KOPT-K1 (cell line): ENCODE measurements around the gene RIPOR1.
"Not testable (repeated sequence)": the region's sequence is repeated elsewhere in the genome, so short reads cannot be mapped to it uniquely, and the experiment has no call there.

Source experiments
- H3K27ac ChIP-seq: fragments of 200-600 bp; sonication (generic); 2 replicates; pipeline ENCODE4 v1.5.1; 2016; ENCODE audit warnings: antibody characterized with exemption, mild to moderate bottlenecking, low read depth, low read length; ENCODE audit not compliant: poor library complexity, severe bottlenecking
- H3K36me3 ChIP-seq: fragments of 200-600 bp; sonication (generic); 2 replicates; pipeline ENCODE4 v1.5.1; 2017; ENCODE audit warnings: antibody characterized with exemption, mild to moderate bottlenecking, low read length, moderate library complexity; ENCODE audit not compliant: insufficient read depth
- H3K9me3 ChIP-seq: fragments of 200-600 bp; sonication (generic); 2 replicates; pipeline ENCODE4 v1.5.1; 2017; ENCODE audit warnings: antibody characterized with exemption, low read length, mild to moderate bottlenecking; ENCODE audit not compliant: insufficient read depth, poor library complexity, severe bottlenecking

Gene RIPOR1

DNA sequence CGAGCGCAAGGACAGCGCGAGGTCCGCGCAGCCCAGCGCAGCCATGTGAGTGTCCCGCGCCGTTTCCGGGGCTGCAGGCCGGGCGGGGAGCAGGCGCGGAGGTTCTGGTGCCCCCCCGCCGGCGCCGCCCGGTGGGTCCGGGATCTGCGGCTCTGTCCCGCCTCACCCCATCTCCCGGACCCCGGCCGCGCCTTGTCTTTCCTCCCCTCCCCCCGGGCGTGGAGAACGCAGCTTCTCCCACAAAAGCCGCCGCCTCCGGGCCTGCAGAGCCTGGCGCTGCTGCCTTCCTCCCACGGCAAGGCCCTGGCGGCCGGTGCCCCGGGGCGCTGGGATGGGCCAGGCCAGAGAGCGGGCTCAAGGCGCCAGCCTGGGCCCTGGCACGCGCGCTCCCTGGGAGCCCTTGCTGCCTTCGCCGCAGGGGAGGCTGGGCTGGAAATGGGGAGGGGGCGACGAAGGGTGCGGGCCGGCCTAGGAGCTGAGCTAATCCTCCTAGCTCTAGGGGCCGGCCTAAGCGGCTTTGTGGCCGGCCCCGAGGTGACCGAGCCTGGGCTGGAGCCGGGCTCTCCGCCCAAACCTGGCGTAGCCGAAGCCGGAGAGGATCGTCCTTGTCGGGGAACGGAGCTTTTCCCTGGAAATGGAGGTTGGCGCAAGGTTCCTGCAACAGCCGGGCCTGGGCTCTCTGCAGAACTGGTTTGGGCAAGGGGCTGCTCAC, 397 bp downstream of the RIPOR1 start:
- Histone ChIP-seq H3K27ac (peak overlapping the region; percentile 45), H3K9me3 (no peaks in the 10 kb centered on the region), H3K36me3 (no peaks in the 10 kb centered on the region)

DNA sequence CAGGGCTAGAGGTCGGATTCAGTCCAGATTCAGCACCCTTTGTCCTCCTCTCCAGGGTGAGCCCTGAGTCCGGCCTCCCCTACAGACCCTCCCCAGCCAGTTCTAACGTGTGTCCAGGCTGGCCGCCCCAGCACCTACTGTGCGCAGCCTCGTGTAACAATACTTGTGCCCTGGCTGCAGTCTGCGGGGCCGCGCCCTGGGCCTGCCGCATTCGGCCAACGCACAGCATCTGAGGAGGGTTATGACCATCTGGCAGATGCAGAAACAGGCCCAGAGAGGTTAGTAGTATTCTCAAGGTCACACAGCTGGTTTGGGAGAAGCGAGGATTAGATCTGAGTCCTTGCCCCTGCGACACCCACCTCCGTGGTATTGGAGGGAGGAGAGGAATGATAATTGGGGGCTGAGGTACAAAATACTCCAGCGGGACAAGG, 968 bp downstream of the RIPOR1 start:
- Histone ChIP-seq H3K9me3 (no peaks in the 10 kb centered on the region), H3K27ac (peak overlapping the region; percentile 45), H3K36me3 (no peaks in the 10 kb centered on the region)

DNA sequence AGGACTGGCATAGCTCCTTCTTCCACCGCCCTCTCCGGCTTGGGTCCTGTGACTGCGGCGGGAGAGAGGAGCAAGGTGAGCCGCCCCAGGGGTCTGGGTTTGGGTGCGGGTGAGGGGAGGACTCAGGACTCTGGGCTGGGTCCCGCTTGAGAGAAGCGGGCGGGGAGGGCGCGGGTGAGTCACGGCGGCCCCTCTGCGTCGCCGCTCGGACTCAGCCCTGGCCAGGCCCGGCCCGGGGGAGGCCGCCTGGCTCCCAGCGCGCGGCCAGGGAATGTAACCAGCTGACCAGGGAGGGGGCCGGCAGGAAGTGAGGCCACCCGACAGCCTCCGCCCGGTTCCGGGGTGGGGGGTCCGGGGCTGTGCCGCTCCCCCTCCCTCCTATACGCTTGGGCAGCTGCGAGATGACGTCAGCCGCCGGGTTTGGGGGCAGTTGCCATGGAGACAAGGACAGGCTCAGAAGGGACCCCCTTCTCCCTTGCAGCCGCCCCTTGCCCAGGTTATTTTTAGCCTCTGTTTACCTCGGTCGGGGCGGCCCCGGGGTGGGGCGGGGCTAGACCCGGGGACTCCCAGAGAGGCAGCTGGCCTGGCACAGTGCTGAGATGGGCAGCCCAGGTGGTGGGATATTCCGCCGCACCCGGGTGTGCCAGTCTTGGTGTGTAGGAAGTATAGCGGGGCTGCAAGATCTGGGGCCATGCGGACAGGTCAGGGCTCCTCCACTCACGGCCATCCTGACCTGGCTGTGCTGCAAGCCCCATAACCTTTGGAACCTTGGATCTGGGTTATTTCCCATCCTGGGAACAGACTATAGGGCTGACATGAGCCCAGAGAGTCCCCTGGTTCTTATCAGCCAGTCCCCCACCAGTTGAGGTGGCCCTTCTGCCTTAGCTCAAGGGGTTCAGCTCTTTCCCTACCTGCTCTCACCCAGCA, 1.6 kb downstream of the RIPOR1 start:
- Histone ChIP-seq H3K36me3 (no peaks in the 10 kb centered on the region), H3K9me3 (no peaks in the 10 kb centered on the region), H3K27ac (peak overlapping the region; percentile 5)

DNA sequence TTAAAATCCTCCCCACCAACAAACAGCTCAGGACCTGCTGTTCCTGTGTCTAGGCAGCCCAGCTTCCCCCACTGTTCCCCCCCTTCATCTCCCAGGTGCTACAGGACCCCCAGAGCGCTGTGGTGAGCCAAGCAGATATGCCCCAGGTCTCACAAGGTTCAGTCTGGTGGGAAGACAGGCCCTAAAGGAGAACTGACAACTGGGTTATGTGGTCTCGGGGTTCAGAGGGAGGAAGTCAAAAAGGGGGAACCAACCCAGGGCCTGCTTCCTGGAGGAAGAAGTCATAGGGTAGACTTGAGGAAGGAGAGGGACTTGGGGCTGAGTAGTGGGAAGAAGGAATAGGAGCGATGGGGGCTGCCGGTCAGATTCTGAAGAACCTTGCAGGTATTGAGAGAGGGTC, 2.6 kb downstream of the RIPOR1 start:
- H3K36me3 ChIP-seq = no peaks in the 10 kb centered on the region
- peak overlapping the region; percentile 5 for H3K27ac ChIP-seq
- no peaks in the 10 kb centered on the region for H3K9me3 ChIP-seq

DNA sequence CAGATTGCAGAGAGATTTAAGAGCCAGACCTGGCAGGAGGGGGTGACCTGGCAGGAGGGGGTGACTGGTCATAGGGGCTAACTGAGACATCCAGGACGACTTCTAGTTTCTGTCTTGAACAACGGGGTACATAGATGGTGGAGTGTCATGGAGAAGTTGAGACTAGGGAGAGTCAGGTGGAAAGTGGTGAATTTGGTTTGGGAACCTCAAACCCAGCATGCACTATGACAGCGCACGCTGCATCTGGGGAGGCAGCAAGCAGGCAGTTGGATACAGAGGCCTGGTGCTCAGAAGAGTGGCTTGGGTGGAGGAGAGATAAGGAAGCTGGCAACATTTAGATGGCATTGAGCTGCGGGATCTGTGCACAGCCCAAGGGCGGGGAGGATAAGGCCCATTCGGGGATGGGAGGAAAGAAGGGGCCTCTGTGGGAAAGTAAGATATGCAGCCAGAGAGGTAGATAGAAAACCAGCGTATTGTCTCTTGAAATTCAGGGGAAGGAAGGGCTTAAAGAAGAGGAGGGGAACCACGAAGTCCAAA, 4.5 kb downstream of the RIPOR1 start:
- Histone ChIP-seq H3K27ac (no peak overlapping the region), H3K9me3 (no peaks in the 10 kb centered on the region), H3K36me3 (no peaks in the 10 kb centered on the region)

DNA sequence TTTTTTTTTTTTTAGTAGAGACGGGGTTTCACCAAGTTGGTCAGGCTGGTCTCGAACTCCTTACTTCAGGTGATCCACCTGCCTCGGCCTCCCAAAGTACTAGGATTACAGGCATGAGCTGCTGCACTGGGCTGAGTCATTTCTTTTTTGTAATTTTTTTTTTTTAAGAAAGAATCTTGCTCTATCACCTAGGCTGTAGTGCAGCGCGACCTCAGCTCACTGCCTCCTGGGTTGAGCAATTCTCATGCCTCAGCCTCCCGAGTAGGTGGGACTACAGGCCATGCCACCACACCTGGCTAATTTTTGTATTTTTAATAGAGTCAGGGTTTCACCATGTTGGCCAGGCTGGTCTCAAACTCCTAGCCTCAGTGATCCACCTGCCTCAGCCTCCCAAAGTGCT, 5.4 kb downstream of the RIPOR1 start:
- H3K36me3 ChIP-seq, H3K9me3 ChIP-seq, H3K27ac ChIP-seq: not testable (repeated sequence)

DNA sequence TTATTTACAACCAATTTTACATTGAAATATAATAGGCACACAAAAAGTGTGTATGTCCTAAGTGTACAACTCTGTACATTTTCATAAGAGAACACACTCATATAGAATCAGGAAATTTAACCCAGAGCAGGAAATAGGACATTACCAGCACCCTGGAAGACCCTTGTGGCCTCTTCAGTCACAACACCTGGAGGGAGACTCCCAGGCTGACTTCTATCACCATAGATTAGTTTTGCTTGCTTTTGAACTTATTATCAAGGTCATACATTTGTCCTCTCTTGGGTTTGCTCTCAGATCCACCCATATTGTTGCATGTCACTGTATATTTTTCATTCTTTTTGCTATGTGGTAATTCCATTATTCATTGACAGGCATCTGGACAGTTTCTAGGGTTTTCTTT, 5.8 kb downstream of the RIPOR1 start:
- H3K9me3 ChIP-seq = no peaks in the 10 kb centered on the region
- H3K27ac ChIP-seq = no peak overlapping the region
- H3K36me3 ChIP-seq = 0 out of 2 replicates have a peak, but pooled peaks cover 3% of the 10 kb centered on the region

DNA sequence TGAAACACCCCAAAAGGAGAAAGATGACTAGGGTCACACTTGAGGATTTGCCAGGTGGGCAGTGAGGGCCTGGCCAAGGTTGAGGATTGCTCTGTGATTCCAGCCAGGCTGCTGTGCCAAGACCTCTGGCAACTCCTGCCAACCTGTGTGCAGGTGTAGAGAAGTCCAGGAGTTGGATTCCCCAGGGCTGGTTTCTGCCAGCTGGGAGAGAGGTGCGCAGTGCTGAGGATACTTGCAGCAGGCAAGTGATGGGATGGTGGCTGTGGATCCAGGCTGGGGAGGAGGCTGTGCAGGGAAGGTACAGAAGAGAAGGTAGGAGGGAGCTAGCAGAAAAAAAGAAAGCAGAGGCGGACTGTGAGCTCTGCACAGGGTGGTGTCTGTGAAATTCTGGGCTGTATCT, 6.6 kb downstream of the RIPOR1 start:
- Histone ChIP-seq H3K36me3 (peaks cover 10% of the 10 kb centered on the region; the same call in 1 of the 2 replicates), H3K9me3 (no peaks in the 10 kb centered on the region), H3K27ac (no peak overlapping the region)

DNA sequence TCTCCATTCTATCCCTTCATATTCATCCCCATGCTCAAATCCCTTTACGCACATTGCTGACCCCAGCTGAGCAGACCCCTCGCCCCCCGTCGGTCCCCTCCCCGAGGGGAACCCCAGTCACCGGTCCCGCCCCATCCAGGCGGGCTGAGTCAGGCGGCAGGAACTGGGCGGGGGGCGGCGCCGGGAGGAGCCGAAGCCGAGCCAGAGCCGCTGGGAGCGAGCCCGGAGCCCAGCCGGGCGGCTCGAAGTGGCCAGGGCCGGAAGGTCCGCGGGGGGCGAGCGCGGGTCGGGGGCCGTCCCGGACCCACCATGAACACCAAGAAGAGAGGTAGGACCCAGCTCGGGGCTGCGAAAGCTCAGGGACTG, 8.6 kb downstream of the RIPOR1 start:
- Histone ChIP-seq H3K27ac (peak overlapping the region; percentile 70), H3K9me3 (no peaks in the 10 kb centered on the region), H3K36me3 (peaks cover 31% of the 10 kb centered on the region)

DNA sequence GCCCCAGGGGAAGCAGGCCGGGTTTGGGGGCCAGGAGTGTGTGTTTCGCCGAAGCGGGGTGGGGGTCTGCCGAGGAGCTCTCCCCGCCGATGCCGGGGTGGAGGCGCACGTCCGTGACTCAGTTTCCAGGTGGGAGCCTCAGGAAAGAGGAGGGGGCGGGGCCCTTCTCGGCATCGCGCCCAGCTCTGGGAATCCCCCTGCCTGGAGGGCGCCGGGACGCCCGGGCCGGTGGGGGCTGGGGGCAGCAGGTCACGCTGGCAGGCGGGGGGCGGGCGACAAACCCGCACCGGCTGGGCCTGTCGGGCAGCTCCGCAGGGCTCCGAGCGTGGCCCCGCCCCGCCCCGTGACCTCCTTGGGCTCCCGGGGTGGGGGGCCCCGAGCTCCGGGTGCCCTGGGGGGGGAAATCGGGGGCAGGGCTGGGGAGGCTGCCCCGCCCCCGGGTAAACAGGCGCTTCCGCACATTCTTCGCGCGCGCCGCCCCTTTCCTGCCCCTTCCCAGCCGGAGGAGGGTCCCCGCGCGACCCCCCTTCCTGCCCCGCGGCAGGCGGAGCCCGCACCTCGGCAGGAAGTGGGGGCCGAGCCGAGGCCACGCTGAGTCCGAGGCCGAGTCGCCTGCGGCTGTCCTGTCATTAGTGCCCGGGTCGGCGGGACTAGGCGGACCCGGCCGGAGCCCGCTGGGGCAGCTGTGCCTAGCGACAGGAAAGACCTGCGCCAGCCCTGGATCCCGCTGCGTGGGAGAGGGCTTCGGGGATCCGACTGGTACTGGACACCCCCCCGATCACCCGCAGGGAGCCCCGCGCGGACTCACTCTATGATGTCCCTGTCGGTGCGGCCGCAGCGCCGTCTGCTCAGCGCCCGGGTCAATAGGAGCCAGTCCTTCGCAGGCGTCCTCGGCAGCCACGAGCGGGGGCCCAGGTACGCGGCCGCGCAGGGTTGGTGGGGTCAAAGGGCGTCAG, 9.3 kb downstream of the RIPOR1 start:
- H3K36me3 ChIP-seq = peaks cover 33% of the 10 kb centered on the region
- peak overlapping the region; percentile 70 for H3K27ac ChIP-seq
- H3K9me3 ChIP-seq = no peaks in the 10 kb centered on the region

DNA sequence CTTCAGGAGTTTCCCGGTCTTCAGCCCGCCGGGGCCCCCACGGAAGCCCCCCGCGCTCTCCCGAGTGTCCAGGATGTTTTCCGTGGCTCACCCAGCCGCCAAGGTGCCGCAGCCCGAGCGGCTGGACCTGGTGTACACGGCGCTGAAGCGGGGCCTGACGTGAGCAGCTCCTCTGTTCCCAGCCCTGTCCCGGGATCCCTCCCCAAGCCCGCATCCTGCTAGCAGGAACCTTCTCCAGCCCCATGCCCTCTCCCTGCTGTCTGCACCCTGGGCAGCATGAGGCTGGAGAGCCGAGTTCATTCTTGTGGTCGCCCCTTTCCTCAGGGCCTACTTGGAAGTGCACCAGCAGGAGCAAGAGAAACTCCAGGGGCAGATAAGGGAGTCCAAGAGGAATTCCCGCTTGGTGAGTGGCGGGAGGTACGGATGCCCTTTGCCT, 10.1 kb downstream of the RIPOR1 start:
- Histone ChIP-seq H3K36me3 (peaks cover 41% of the 10 kb centered on the region), H3K27ac (peak overlapping the region; percentile 70), H3K9me3 (no peaks in the 10 kb centered on the region)

DNA sequence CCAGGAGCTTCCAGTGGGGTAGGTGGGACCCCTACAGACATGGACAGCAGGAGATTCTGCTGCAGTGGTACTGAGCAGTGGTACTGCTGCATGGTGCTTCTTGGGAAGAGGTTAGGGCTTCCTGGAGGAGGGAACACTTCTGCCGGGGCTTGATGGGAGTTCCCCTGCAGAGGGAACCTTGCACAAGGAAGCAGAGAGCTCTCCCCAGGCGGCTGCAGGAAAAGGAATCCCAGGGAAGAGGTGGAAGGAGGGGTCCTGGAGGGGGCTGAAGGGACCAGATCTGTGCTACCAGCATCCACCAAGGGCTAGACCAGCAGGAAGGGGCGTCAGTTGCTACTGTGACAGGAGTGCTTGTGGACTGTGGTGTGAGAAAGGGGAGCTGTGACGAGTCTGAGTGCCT, 10.6 kb downstream of the RIPOR1 start:
- Histone ChIP-seq H3K36me3 (peaks cover 47% of the 10 kb centered on the region), H3K27ac (no peak overlapping the region), H3K9me3 (no peaks in the 10 kb centered on the region)

DNA sequence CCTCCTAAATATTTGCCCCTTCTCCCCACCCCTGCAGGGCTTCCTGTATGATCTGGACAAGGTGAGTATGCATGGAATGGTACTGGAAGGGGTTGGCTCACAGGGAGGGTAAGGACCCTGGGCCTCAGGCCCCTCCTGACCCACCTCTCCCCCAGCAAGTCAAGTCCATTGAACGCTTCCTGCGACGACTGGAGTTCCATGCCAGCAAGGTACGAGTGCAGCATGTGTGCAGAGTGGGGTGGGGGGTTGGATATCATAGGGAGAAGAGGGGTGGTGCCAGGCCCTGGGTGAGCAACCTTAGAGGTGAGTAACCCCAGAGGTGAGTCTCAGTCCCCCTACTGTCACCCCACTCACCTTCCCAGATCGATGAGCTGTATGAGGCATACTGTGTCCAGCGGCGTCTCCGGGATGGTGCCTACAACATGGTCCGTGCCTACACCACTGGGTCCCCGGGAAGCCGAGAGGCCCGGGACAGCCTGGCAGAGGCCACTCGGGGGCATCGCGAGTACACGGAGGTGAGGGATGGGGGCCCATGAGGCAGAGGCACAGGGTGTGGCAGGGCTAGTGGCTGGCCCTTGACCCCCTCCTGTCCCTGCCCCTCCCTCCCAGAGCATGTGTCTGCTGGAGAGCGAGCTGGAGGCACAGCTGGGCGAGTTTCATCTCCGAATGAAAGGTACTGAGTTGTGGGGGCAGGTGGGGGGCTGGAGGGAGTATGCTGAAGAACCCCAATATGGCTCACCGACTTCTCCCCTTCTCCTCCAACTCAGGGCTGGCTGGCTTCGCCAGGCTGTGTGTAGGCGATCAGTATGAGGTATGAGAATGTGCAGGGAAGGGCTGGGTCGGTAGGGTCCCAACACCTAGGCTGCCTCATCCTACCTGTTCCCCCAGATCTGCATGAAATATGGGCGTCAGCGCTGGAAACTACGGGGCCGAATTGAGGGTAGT, 11.3 kb downstream of the RIPOR1 start:
- Histone ChIP-seq H3K36me3 (peaks cover 53% of the 10 kb centered on the region), H3K9me3 (no peaks in the 10 kb centered on the region), H3K27ac (no peak overlapping the region)

DNA sequence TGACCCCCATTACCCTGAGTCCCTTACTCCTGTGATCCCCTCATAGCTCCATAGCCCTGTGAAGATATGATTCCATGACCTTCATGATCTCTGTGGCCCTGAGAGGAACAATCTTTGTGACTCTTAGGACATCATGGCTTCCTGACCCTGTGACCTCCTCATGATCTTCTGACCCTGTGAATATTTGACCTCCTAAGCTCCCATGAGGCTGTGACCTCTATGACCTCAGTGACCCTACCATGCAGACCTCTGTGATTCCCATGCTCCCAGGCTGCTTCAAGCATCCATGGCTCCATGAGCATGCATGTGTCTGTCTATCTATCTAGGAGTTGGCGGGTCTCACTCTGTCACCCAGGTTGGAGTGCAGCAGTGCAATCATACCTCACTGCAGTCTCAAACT, 12.1 kb downstream of the RIPOR1 start:
- Histone ChIP-seq H3K36me3 (peaks cover 61% of the 10 kb centered on the region), H3K9me3 (no peaks in the 10 kb centered on the region), H3K27ac (no peak overlapping the region)
